Stimulated activated CD4-positive, alpha-beta T cell treated with anti-CD3 and anti-CD28 coated beads, TNF-alpha, amount 100 ng/mL, for 48 hours (primary cell): ENCODE data around the gene COMMD4.

Experiments
- DNase-seq, 3 donors: peaks; one replicate each; pipeline ENCODE4 v3.0.0-alpha.2; 2020; ENCODE audit warnings: low read depth in 3 of 3

The COMMD4 gene

DNA sequence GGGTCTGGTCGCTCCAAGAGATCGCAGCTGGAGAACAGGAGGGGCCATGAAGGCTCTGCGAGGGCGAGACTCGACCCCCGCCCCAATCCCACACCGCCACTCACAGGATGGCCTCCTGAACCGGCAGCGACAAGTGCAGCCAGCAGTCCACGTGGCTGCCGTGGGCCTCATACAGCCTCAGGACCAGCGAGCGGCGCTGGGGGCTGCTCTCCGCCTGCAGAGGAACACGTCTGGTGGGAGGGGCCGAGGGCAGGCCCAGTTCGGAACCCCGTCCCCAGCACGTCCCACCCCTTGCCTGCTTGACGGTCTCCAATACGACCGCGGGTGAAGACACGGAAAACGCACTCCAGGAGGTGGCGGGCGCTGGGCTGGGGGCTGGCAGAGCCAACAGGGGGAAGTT is 20.1 kb downstream of the COMMD4 start:
- no peak for DNase-seq

GRCh38 chr15:75356517-75356916 is 20.7 kb downstream of the COMMD4 start:
- no peak for DNase-seq

- DNase-seq = no peak
Measured at GRCh38 chr15:75357976-75358673, 22.3 kb downstream of the COMMD4 start.

DNA sequence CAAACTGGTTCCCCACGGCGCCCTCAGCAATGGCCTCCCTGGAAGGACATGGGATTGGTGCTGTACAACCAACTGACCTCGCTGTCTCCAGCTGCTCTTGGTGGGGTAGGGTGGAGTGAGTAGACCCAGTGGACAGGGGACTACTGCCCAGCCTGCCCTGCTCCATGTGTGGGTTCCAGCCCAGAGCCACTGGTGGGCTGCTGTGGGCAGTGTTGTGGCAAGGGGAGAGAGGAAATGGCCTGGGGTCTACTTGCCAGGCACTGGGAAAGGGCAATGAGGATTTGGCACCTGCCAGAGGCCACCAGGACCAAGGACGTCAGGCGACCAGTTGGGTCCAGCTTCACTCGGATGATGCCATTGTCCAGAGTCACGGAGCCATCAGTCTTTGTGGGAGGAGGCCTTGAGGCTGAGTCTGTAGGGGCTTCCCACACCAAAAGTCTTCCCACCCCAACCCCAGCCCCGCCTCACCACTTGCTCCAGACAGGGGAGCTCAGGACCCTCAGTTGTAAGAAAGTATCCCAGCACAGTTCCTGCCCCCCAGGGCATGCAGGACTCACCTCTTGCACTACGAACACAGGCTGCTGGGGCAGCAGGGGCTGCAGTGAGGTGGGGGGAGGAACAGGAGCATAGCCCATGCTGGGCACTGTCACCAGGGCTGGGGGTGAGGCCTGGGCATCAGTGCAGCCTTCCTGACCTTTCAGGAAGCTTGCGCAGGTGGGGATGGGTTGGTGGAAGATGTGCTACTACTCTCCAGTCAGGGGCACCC is 23.1 kb downstream of the COMMD4 start:
- DNase-seq = no peak

DNA sequence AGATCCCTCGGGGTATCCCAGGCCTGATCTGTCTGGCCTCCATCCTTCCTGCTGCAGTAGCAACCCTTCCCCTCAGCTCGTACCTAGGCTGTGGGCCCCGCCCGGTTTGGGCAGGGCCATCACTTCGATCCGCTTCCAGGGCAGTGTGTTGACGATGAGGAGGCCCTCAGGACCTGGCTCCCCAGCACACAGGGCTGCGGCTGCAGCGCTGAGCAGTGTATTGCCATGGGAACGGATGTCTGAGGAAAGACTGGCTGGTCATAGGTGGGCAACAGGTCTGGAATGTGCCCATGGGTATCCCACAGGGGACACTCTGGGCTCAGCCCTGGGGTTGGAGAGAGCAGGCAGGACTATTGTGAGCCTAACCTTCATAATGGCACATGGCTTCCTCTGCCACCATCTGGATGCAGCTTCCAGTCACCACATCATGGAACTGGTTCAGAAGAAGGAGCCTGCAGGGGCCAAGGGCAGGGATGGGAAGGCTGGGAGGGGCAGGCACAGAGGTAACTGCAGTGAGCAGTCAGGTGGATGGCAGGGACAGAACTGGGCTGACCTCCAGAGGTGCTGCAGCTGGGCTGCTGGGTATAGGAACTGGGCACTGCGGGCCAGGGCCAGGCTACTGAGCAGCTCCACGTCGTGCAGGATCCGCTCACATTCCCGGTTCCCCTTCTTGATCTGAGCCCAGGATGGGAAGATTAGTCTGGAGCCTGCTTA is 23.8 kb downstream of the COMMD4 start:
- no peak for DNase-seq

DNA sequence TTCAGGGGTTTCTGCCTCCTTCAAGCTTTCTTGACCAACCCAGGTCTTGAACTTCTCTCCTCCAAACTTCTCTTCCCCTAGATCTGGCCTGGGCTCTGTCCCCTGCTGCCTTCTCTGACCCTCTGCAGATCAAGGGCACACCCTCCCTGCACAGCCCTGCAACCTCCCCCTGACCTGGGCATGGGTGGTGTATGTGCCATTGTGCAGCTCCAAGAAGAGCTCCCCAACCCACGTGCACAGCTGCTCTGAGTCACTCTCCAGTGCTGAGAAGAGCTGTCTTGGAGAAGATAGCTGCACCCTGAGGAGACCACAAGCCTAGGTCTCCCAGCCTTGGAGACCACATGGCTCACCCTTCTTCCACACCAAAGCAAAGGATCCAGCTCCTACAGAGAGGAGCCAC is 24.5 kb downstream of the COMMD4 start:
- DNase-seq = no peak

- DNase-seq = no peak
Measured at GRCh38 chr15:75360856-75361255, 25.0 kb downstream of the COMMD4 start.

DNA sequence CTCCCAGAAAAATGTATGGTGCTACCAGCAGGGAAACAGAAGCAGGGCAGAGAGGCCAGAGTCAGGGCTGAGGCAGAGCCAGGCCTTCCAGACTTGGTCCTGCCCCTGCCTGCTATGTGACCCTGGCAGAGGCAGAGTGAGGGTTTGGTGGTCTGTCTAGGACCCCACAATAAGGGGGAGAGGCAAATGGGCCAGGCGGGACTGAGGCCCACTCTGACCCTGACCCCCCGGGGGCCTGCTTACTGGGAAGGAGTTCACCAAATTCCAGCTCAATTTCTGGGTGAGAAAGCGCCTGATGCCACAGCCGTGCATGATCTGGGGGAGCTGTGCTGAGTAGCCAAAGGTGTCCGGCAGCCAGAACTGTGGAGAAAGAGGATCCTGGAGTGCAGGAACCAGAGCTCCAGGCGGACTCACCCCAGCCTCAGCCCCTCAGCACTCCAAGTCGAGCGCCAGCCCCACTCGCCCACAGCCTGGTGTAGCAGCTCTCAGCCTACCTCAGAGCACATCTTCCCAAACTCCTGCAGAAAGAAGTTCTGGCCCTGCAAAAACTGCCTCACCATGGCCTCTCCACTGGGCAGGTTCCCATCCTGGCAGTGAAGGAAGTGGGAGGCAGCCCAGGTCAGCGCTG is 25.6 kb downstream of the COMMD4 start:
- no peak for DNase-seq

DNA sequence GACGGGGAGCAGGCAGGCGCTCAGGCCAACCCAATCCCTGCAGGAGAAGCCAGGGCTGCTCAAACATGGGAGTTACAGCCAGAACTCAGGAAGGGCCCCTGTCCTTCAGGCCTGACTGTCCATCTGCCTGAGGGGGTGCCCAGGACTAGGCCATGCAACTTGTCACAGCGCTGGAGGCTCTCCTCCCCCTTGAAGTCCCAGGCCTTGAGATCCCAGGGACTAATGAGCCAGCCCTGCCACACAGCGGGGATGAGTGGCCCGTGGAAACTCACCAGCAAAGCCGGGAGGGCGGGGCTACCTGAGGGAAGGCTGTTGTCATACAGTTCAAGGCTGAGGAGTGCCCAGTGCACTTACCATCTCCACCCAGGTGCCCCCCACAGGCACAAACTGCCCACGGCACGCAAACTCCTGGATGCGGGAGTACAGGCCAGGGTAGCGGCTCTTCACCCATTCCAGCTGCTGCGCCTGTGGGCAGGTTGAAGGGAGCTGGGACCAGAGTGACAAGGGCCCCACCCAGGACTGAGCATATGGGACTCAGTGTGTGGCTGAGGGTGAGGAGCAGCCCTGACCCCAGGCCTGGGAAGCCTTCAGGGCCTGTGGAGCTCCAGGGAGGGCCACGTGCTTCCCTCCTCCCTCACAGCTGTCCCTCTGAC is 26.3 kb downstream of the COMMD4 start:
- no peak for DNase-seq

GRCh38 chr15:75362642-75363249 is 26.9 kb downstream of the COMMD4 start:
- DNase-seq = no peak

- no peak for DNase-seq
Measured at GRCh38 chr15:75363786-75364185, 27.9 kb downstream of the COMMD4 start.

DNA sequence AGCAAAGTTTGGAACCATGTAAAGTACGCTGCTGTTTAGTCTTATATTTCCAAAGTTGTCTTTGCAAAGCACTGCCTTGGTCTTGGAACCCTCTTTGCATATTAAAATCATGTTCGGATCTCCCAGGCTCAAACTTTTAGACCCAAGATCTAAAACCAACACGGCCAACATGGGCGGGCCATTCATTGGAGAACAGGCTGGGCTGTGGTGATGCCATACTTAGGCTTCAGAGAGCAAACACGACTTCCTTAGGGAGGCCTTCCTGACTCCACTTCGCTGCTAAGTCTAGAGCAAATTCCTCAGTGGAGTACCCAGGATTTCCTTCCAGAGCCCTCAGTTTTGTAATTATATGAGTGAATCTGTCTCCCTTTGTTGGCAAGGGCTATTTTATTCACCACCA is 29.0 kb downstream of the COMMD4 start:
- no peak for DNase-seq

GRCh38 chr15:75366163-75366562 is 30.3 kb downstream of the COMMD4 start:
- DNase-seq = no peak

GRCh38 chr15:75367006-75367405 is 31.1 kb downstream of the COMMD4 start:
- no peak for DNase-seq

DNA sequence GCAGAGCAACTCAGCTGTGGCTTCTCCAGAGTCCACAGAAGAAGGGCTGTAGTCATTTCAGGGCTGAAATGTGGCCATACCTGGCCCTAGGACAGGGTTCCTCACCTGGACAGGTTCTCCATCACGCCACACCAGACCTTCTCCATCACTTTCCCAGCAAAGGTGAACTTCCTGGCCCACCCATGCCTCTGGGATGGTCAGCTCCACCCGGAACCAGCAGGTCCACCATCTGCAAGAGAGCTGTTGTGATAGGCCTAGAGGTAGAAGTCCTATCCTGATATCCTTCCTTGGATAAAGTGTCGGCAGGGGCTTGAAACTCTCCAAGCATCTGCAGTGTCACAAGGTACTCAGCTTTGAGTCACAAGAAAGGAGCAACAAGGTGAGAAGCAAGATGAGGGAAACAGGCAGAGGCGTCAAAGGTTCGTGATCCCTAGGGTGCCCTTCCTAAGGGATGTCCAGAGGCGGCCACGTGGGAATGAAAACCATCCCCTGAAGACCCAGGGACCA is 31.6 kb downstream of the COMMD4 start:
- DNase-seq = no peak

GRCh38 chr15:75367913-75368688 is 32.2 kb downstream of the COMMD4 start, which contains the start of gene MAN2C1:
Gene MAN2C1 (minus strand): TSS chr15:75368607. CDS start chr15:75368583, 24 bp downstream.
- DNase-seq = peak; percentile 91 to 93 (median 92)

DNA sequence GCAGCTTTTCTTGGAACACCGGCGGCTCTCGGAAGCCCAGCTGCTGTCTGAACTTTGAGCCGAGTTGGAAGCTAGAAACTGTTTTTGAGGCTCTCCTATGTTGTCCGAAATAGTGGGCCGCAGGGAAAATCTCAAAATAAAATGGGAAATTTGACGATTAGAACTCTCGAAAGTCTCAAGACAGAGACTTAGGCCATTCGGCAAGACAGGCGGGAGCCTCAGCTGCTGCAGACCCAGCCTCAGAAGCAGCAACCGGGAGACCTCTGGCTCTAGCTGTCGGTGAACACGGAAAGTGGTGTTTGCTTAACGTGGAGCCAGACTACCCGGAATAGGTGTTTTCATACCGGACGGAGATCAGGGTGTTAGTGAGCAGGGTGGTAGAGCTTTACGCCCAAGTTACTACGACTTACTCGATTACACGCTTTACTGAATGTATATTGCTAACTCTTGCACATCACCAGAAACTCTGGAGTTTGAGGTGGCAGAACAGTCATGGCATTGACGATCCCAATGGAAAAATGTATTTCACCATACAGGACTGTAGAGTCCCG is 32.9 kb downstream of the COMMD4 start:
- no peak for DNase-seq

- no peak for DNase-seq
Measured at GRCh38 chr15:75369897-75370581, 34.2 kb downstream of the COMMD4 start.

GRCh38 chr15:75371486-75371885 is 35.6 kb downstream of the COMMD4 start:
- DNase-seq = no peak
